HepG2 (cell line): Measurements from ENCODE around the gene SLC25A28. TPM values are rescaled to one million over a fixed set of nuclear protein-coding genes. Genes with fewer than 3 reads are reported as not detected.

Experiments used
- ATAC-seq: fragments of 200-7000 bp; cut with Tn5 transposase; 3 replicates; pipeline ENCODE4 v1.9.1; 2020; ENCODE audit warnings: mild to moderate bottlenecking, moderate library complexity
- BruUV-seq: library from RNA; stranded (reverse); fragments of 400-500 nt; replicated peaks from 2 replicates; lab custom pipeline; 2021; lab: Mats Ljungman, UMichigan
- CTCF ChIA-PET: fragments of 300-600 bp; formaldehyde crosslinking; extraction: SDS; loops from one replicate; lab custom pipeline; 2021; ENCODE audit warnings: low total read pairs, inconsistent platforms, low intra/inter-chr PET ratio; lab: Yijun Ruan, JAX
- POLR2A ChIA-PET: fragments of 350-600 bp; sonication (Branson Sonifier 250); formaldehyde crosslinking; loops from one replicate; lab custom pipeline; 2020; ENCODE audit warnings: antibody characterized with exemption, inconsistent platforms; lab: Yijun Ruan, JAX
- DNase-seq: peaks from one replicate; pipeline ENCODE4 v3.0.0-alpha.2; 2015; ENCODE audit warnings: low spot score
- FAIRE-seq: peaks from 3 replicates; lab custom pipeline; 2011; peaks lifted over from hg19 to GRCh38; lab: Jason Lieb, UNC
- H2AFZ ChIP-seq: one replicate; pipeline ENCODE4 v1.6.1; 2011; ENCODE audit warnings: low read length, inconsistent platforms
- H3K27ac ChIP-seq: fragments of 300-600 bp; 3 replicates; pipeline ENCODE4 v1.8.0; 2011; ENCODE audit warnings: mixed run types, mild to moderate bottlenecking, mixed read lengths, low read length, inconsistent platforms; ENCODE audit not compliant: insufficient read depth; ENCODE audit errors: extremely low read length
- H3K27me3 ChIP-seq, 2 experiments: fragments of 200-600 bp in 1 of 2; 2 replicates in 1 of 2; 3 replicates in 1 of 2; pipeline versions ENCODE4 v1.6.0 to v1.8.0; 2011; ENCODE audit warnings: low read length in 2 of 2, mild to moderate bottlenecking in 2 of 2, moderate library complexity in 2 of 2, inconsistent platforms in 1 of 2; ENCODE audit not compliant: insufficient read depth in 2 of 2, control insufficient read depth in 1 of 2
- H3K36me3 ChIP-seq, 2 experiments: fragments of 200-600 bp in 1 of 2; replicated peaks in 1 of 2; 2 replicates in 1 of 2; 3 replicates in 1 of 2; pipeline versions ENCODE4 v1.5.1 to v1.8.0; 2011; ENCODE audit warnings: low read length in 2 of 2, inconsistent platforms in 1 of 2; ENCODE audit not compliant: insufficient read depth in 2 of 2, control insufficient read depth in 1 of 2
- H3K4me1 ChIP-seq: 2 replicates; pipeline ENCODE4 v1.5.1; 2012; ENCODE audit warnings: low read length, inconsistent platforms; ENCODE audit not compliant: insufficient read depth
- H3K4me2 ChIP-seq: 2 replicates; pipeline ENCODE4 v1.6.0; 2011; ENCODE audit warnings: low read depth, low read length, inconsistent platforms
- H3K4me3 ChIP-seq, 3 experiments: fragments of 200-600 bp in 1 of 3; sonication (generic), shearing (Covaris generic) in 1 of 3; replicated peaks in 1 of 3; 2 replicates each; pipeline ENCODE4 v1.5.1; 2011 to 2016; ENCODE audit warnings: low read length in 3 of 3, inconsistent platforms in 2 of 3, low read depth in 2 of 3, mild to moderate bottlenecking in 2 of 3, control low read depth in 1 of 3, mixed read lengths in 1 of 3; ENCODE audit not compliant: insufficient read depth in 1 of 3
- H3K79me2 ChIP-seq: one replicate; pipeline ENCODE4 v1.6.1; 2011; ENCODE audit warnings: low read length, inconsistent platforms; ENCODE audit not compliant: insufficient read depth
- H3K9ac ChIP-seq: 2 replicates; pipeline ENCODE4 v1.6.0; 2011; ENCODE audit warnings: mild to moderate bottlenecking, low read depth, low read length, inconsistent platforms; ENCODE audit not compliant: insufficient read depth
- H3K9me3 ChIP-seq: 2 replicates; pipeline ENCODE4 v1.5.1; 2012; ENCODE audit warnings: mild to moderate bottlenecking, low read length
- H4K20me1 ChIP-seq: 2 replicates; pipeline ENCODE4 v1.6.0; 2011; ENCODE audit warnings: inconsistent platforms, mild to moderate bottlenecking, low read length, moderate library complexity; ENCODE audit not compliant: insufficient read depth
- CBX5 ChIP-seq: sonication (generic); formaldehyde crosslinking; IDR thresholded peaks from 2 replicates; pipeline ENCODE4 v1.4.0; 2020; ENCODE audit warnings: missing genetic modification reagents, borderline replicate concordance
- ESRRA ChIP-seq: sonication (generic); formaldehyde crosslinking; IDR thresholded peaks from 2 replicates; pipeline ENCODE4 v1.5.1; 2020; ENCODE audit warnings: mild to moderate bottlenecking, low read depth, missing genetic modification reagents
- GLI4 ChIP-seq: sonication (generic); formaldehyde crosslinking; IDR thresholded peaks from 2 replicates; pipeline ENCODE4 v1.5.1; 2020; ENCODE audit warnings: missing genetic modification reagents, mild to moderate bottlenecking, moderate library complexity, borderline replicate concordance
- MYC ChIP-seq: sonication (generic); formaldehyde crosslinking; IDR thresholded peaks from 2 replicates; pipeline ENCODE4 v1.9.0; 2021; ENCODE audit warnings: missing genetic modification reagents, borderline replicate concordance
- NCOA2 ChIP-seq: sonication (generic); formaldehyde crosslinking; IDR thresholded peaks from 2 replicates; pipeline ENCODE4 v1.8.0; 2022; ENCODE audit warnings: inconsistent platforms
- NFKBIZ ChIP-seq: IDR thresholded peaks from 2 replicates; pipeline ENCODE4 v1.6.1; 2018; ENCODE audit warnings: missing genetic modification reagents, missing compliant biosample characterization
- NFYC ChIP-seq: IDR thresholded peaks from 2 replicates; pipeline ENCODE4 v1.6.1; 2016; ENCODE audit warnings: missing genetic modification reagents, missing compliant biosample characterization
- POLR2A ChIP-seq, 2 experiments: IDR thresholded peaks; 2 replicates each; pipeline ENCODE4 v1.6.1; 2011; ENCODE audit warnings: low read depth in 2 of 2, low read length in 2 of 2, mild to moderate bottlenecking in 1 of 2, moderate library complexity in 1 of 2; ENCODE audit not compliant: insufficient read depth in 1 of 2
- SIN3B ChIP-seq: fragments of 150-350 bp; IDR thresholded peaks from 2 replicates; pipeline ENCODE4 v1.6.1; 2014; ENCODE audit warnings: low read length
- ZFP90 ChIP-seq: sonication (generic); formaldehyde crosslinking; IDR thresholded peaks from 2 replicates; pipeline ENCODE4 v1.8.0; 2022; ENCODE audit warnings: missing genetic modification reagents, mild to moderate bottlenecking, inconsistent platforms, borderline replicate concordance
- ZMYM4 ChIP-seq: sonication (generic); formaldehyde crosslinking; IDR thresholded peaks from 2 replicates; pipeline ENCODE4 v1.8.1; 2023; ENCODE audit warnings: mild to moderate bottlenecking, missing genetic modification reagents
- ZNF160 ChIP-seq: sonication (generic); formaldehyde crosslinking; IDR thresholded peaks from 2 replicates; pipeline ENCODE4 v1.8.0; 2022; ENCODE audit warnings: mild to moderate bottlenecking, inconsistent platforms, missing genetic modification reagents
- ZNF644 ChIP-seq: IDR thresholded peaks from 2 replicates; pipeline ENCODE4 v1.6.1; 2016; ENCODE audit warnings: low read depth
- ZNF709 ChIP-seq: sonication (generic); formaldehyde crosslinking; IDR thresholded peaks from 2 replicates; pipeline ENCODE4 v1.5.0; 2020; ENCODE audit warnings: mild to moderate bottlenecking, missing genetic modification reagents
- WGBS: methylation state at CpG from one replicate; pipeline ENCODE4 v1.1.6; 2017; ENCODE audit warnings: low lambda C conversion rate; 5-methylcytosine and 5-hydroxymethylcytosine counted together
- in situ Hi-C: cut with HindIII; loops from 2 replicates; pipeline ENCODE4 v1.10.0; 2017; ENCODE audit warnings: low pct_unique_long_range_greater_than_20kb; ENCODE audit not compliant: extremely low pct_ligation_motif_present
- intact Hi-C: fragments of 100-400 bp; cut with micrococcal nuclease; formaldehyde crosslinking; loops from one replicate; pipeline ENCODE4 v1.10.0; 2022; ENCODE audit not compliant: unreplicated experiment
- polyA plus RNA-seq, 8 experiments: library from polyadenylated mRNA; depleted of rRNA in 3 of 8; stranded (reverse) in 7 of 8; unstranded in 1 of 8; fragments of >200 nt; fragmentation: Illumina TruSeq in 4 of 8; extraction: Trizol in 4 of 8; gene quantifications; 2 replicates each; pipeline versions ENCODE4 v1.2.1 to v1.2.3, GENCODE V29; 2011 to 2016; ENCODE audit warnings: low read depth in 4 of 8, missing spikeins in 1 of 8, mixed read lengths in 1 of 8; ENCODE audit not compliant: insufficient read depth in 1 of 8
- total RNA-seq, 5 experiments: library from RNA; depleted of rRNA; stranded (reverse); fragments of >200 nt; fragmentation: Illumina TruSeq; extraction: Trizol; gene quantifications; 2 replicates each; pipeline ENCODE4 v1.2.3, GENCODE V29; 2016; ENCODE audit warnings: low read depth in 1 of 5
- TF ChIP-seq, protein P1 (sequence below): sonication (generic); formaldehyde crosslinking; IDR thresholded peaks from 2 replicates; pipeline ENCODE4 v1.8.0; 2022; ENCODE audit warnings: mild to moderate bottlenecking, missing genetic modification reagents; ENCODE audit not compliant: insufficient replicate concordance
- TF ChIP-seq, protein P2 (sequence below): sonication (generic); formaldehyde crosslinking; IDR thresholded peaks from 2 replicates; pipeline ENCODE4 v1.5.1; 2020; ENCODE audit warnings: mild to moderate bottlenecking, missing genetic modification reagents, borderline replicate concordance

The SLC25A28 gene
- total and polyA plus RNA-seq, 2 of the 13 experiments (the other 11 are each of a cell fraction or from before 2014, with no cell fraction given), result 15.2 to 41.0 TPM

DNA sequence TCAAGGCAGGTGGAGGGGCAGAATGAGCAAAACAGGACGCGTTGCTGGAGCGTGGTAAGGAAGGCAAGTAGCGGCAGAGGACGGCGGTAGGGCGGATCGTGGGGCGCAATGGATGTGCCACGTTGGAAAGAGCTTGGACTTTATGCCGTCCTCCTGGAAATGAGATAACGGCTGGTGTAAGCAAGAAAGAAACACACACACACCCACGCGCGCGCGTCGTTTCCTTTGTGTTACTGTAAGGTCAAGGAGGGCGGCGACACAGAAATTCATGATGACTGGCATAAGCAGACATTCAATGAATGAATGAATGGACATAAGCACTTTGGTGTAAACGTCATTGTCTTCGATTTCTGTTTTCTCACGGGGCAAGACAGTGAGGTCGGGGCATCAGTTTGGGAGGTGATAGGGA, 38.4 kb upstream of the SLC25A28 start (continued):
- 0 out of 2 replicates have a peak, but pooled peaks have one; percentile 1 for TF ChIP-seq MYC (CRISPR knock-in tag)
- 0 out of 2 replicates have a peak, but pooled peaks have one; percentile 25 for TF ChIP-seq ZNF709 (CRISPR knock-in tag)
- TF ChIP-seq NFKBIZ, result 0 out of 2 replicates have a peak, but pooled peaks have one; percentile 16
- TF ChIP-seq ZNF160 (CRISPR knock-in tag), result 0 out of 2 replicates have a peak, but pooled peaks have one; percentile 0
- 0 out of 2 replicates have a peak, but pooled peaks have one; percentile 12 for TF ChIP-seq CBX5 (CRISPR knock-in tag)
- no peak; a peak in 1 of 4 replicates for TF ChIP-seq POLR2A (IDR thresholded peaks at IDR 0.05; ENCODE audit: insufficient read depth in 1 of 2, low read depth in 2 of 2, low read length in 2 of 2)
- TF ChIP-seq GLI4 (CRISPR knock-in tag), result 0 out of 2 replicates have a peak, but pooled peaks have one; percentile 78
- TF ChIP-seq, protein P1, sequence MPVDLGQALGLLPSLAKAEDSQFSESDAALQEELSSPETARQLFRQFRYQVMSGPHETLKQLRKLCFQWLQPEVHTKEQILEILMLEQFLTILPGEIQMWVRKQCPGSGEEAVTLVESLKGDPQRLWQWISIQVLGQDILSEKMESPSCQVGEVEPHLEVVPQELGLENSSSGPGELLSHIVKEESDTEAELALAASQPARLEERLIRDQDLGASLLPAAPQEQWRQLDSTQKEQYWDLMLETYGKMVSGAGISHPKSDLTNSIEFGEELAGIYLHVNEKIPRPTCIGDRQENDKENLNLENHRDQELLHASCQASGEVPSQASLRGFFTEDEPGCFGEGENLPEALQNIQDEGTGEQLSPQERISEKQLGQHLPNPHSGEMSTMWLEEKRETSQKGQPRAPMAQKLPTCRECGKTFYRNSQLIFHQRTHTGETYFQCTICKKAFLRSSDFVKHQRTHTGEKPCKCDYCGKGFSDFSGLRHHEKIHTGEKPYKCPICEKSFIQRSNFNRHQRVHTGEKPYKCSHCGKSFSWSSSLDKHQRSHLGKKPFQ (CRISPR knock-in tag), result no peak
- TF ChIP-seq ZMYM4, result no peak

DNA sequence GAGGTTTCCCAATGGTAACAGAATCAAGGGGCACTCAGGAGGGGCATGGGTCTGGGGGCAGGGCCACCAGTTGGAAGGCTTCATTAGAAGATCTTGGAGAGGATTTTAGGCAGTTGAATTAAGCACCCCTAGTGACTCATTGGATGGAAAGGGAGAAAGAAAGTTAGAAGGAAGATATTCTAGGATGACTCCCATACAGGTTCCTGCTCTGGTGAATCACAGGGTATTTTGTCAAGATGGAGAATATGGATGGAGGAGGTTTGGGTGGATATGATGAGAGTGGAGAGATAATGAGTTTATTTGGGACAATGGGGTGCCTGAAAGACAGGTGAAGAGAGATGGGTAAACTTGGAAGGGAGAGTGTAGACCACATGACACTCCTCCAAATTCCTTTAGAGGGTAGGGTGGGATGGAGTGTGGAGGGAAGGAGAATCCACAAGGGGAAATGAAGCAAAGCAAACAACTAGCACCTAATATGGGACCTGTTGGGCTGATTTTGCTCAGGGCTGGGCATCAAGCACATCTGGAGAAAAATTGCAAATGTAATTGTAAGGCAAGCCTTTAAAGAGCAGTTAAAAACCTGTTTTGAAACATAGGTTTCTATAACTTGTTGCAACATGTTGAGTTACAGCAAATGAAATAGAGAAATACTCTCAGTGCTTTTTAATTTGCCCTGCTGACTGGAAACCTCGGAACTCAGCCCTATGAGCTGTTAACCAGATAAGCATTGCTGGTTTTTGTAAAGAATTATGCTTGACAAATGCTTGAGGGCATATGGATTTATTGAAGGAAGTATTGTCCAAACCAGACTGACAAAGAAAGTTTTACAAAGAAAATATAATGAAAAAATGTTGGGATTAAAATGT, 36.2 kb upstream of the SLC25A28 start:
- in situ Hi-C loops, result no loop called here
- intact Hi-C loops, result no loop called here
- DNase-seq (no peak), FAIRE-seq (no peak), ATAC-seq (no peak)
- Histone ChIP-seq H3K27me3 (no peaks in the 10 kb centered on the region; a peak in 1 of 5 replicates), H4K20me1 (no peaks in the 10 kb centered on the region), H3K4me1 (peaks cover 24% of the 10 kb centered on the region), H3K4me3 (no peak overlapping the region), H3K4me2 (no peak overlapping the region), H2AFZ (no peak overlapping the region), H3K27ac (no peak overlapping the region), H3K36me3 (no peaks in the 10 kb centered on the region), H3K9me3 (no peaks in the 10 kb centered on the region), H3K79me2 (peaks cover 14% of the 10 kb centered on the region), H3K9ac (no peak overlapping the region)
- ChIA-PET POLR2A (no interaction called here), CTCF (no interaction called here)
- WGBS, result 0% methylated on average over 1 of the region's 1 CpG
- TF ChIP-seq ZFP90 (CRISPR knock-in tag) (no peak), NFYC (CRISPR knock-in tag) (no peak), ZNF644 (no peak), ESRRA (CRISPR knock-in tag) (no peak), SIN3B (no peak), NCOA2 (no peak)
- TF ChIP-seq, protein P2, sequence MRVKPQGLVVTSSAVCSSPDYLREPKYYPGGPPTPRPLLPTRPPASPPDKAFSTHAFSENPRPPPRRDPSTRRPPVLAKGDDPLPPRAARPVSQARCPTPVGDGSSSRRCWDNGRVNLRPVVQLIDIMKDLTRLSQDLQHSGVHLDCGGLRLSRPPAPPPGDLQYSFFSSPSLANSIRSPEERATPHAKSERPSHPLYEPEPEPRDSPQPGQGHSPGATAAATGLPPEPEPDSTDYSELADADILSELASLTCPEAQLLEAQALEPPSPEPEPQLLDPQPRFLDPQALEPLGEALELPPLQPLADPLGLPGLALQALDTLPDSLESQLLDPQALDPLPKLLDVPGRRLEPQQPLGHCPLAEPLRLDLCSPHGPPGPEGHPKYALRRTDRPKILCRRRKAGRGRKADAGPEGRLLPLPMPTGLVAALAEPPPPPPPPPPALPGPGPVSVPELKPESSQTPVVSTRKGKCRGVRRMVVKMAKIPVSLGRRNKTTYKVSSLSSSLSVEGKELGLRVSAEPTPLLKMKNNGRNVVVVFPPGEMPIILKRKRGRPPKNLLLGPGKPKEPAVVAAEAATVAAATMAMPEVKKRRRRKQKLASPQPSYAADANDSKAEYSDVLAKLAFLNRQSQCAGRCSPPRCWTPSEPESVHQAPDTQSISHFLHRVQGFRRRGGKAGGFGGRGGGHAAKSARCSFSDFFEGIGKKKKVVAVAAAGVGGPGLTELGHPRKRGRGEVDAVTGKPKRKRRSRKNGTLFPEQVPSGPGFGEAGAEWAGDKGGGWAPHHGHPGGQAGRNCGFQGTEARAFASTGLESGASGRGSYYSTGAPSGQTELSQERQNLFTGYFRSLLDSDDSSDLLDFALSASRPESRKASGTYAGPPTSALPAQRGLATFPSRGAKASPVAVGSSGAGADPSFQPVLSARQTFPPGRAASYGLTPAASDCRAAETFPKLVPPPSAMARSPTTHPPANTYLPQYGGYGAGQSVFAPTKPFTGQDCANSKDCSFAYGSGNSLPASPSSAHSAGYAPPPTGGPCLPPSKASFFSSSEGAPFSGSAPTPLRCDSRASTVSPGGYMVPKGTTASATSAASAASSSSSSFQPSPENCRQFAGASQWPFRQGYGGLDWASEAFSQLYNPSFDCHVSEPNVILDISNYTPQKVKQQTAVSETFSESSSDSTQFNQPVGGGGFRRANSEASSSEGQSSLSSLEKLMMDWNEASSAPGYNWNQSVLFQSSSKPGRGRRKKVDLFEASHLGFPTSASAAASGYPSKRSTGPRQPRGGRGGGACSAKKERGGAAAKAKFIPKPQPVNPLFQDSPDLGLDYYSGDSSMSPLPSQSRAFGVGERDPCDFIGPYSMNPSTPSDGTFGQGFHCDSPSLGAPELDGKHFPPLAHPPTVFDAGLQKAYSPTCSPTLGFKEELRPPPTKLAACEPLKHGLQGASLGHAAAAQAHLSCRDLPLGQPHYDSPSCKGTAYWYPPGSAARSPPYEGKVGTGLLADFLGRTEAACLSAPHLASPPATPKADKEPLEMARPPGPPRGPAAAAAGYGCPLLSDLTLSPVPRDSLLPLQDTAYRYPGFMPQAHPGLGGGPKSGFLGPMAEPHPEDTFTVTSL, result no peak
- no TSS peak for BruUV-seq
